ENCODE data around the gene STK11.

GRCh38 chr19:1182068-1182467, 23.5 kb upstream of the STK11 start:
- TF ChIP-seq CTCF (IDR thresholded peaks at IDR 0.05) (no peak), POLR2A (IDR thresholded peaks at IDR 0.05) (no peak)

All from body of pancreas (tissue), 4 donors.